Activated naive CD8-positive, alpha-beta T cell treated with anti-CD3 and anti-CD28 coated beads for 36 hours (primary cell): ENCODE data around the gene CPXM2. TPM values are rescaled to one million over a fixed set of nuclear protein-coding genes. Genes with fewer than 3 reads are reported as not detected.

ENCODE experiments used
- DNase-seq: peaks from one replicate; pipeline ENCODE4 v3.0.0; 2021
- H3K27ac Mint-ChIP-seq: one replicate; pipeline ENCODE4 v1.8.0; 2022; ENCODE audit warnings: mild to moderate bottlenecking, moderate library complexity, mixed read lengths
- H3K27me3 Mint-ChIP-seq: one replicate; pipeline ENCODE4 v1.8.0; 2022; ENCODE audit warnings: mild to moderate bottlenecking, mixed read lengths
- H3K36me3 Mint-ChIP-seq: one replicate; pipeline ENCODE4 v1.8.0; 2021; ENCODE audit warnings: mild to moderate bottlenecking, mixed read lengths
- H3K4me1 Mint-ChIP-seq: one replicate; pipeline ENCODE4 v1.8.0; 2021; ENCODE audit warnings: mixed read lengths
- H3K4me3 Mint-ChIP-seq: one replicate; pipeline ENCODE4 v1.8.0; 2022; ENCODE audit warnings: mild to moderate bottlenecking, moderate library complexity, mixed read lengths
- H3K9me3 Mint-ChIP-seq: one replicate; pipeline ENCODE4 v1.8.0; 2022; ENCODE audit warnings: mixed read lengths
- total RNA-seq, 2 experiments: library from RNA; stranded (reverse); gene quantifications; one replicate each; pipeline ENCODE4 v1.2.3, GENCODE V29; 2021

Gene CPXM2
- total RNA-seq, 2 experiments from 2014 or later = not detected

GRCh38 chr10:123868038-123869019, 23.3 kb downstream of the CPXM2 start:
- peaks cover 4% of the 10 kb centered on the region for H3K27me3 Mint-ChIP-seq
- no peaks in the 10 kb centered on the region for H3K4me1 Mint-ChIP-seq

GRCh38 chr10:123865880-123866279, 25.7 kb downstream of the CPXM2 start:
- Mint-ChIP-seq H3K9me3 (no peaks in the 10 kb centered on the region), H3K4me3 (no peak overlapping the region), H3K27ac (no peak overlapping the region), H3K27me3 (peaks cover 4% of the 10 kb centered on the region), H3K4me1 (no peaks in the 10 kb centered on the region), H3K36me3 (no peaks in the 10 kb centered on the region)
- DNase-seq = no peak

More at GRCh38 chr10:123868038-123869019, 23.3 kb downstream of the CPXM2 start:
- no peaks in the 10 kb centered on the region for H3K9me3 Mint-ChIP-seq
- no peak overlapping the region for H3K4me3 Mint-ChIP-seq
- no peaks in the 10 kb centered on the region for H3K36me3 Mint-ChIP-seq
- no peak for DNase-seq
- no peak overlapping the region for H3K27ac Mint-ChIP-seq

- H3K4me1 Mint-ChIP-seq = no peaks in the 10 kb centered on the region
- H3K4me3 Mint-ChIP-seq = no peak overlapping the region
- no peak overlapping the region for H3K27ac Mint-ChIP-seq
- DNase-seq = no peak
- H3K36me3 Mint-ChIP-seq = no peaks in the 10 kb centered on the region
- no peaks in the 10 kb centered on the region for H3K9me3 Mint-ChIP-seq
- H3K27me3 Mint-ChIP-seq = peaks cover 4% of the 10 kb centered on the region
Measured at GRCh38 chr10:123865350-123865749, 26.3 kb downstream of the CPXM2 start.

GRCh38 chr10:123864923-123865322, 26.7 kb downstream of the CPXM2 start:
- H3K27me3 Mint-ChIP-seq = peaks cover 4% of the 10 kb centered on the region
- DNase-seq = no peak
- H3K36me3 Mint-ChIP-seq = no peaks in the 10 kb centered on the region
- H3K4me3 Mint-ChIP-seq = no peak overlapping the region
- no peaks in the 10 kb centered on the region for H3K9me3 Mint-ChIP-seq
- no peak overlapping the region for H3K27ac Mint-ChIP-seq
- no peaks in the 10 kb centered on the region for H3K4me1 Mint-ChIP-seq

- Mint-ChIP-seq H3K4me1 (no peaks in the 10 kb centered on the region), H3K27me3 (peaks cover 4% of the 10 kb centered on the region), H3K9me3 (no peaks in the 10 kb centered on the region), H3K27ac (no peak overlapping the region), H3K4me3 (no peak overlapping the region), H3K36me3 (no peaks in the 10 kb centered on the region)
- no peak for DNase-seq
Measured at GRCh38 chr10:123863721-123864482, 27.7 kb downstream of the CPXM2 start.

- Mint-ChIP-seq H3K4me3 (no peak overlapping the region), H3K27ac (no peak overlapping the region), H3K36me3 (no peaks in the 10 kb centered on the region), H3K4me1 (no peaks in the 10 kb centered on the region), H3K9me3 (no peaks in the 10 kb centered on the region), H3K27me3 (peaks cover 4% of the 10 kb centered on the region)
- DNase-seq = no peak
Measured at GRCh38 chr10:123863183-123863575, 28.4 kb downstream of the CPXM2 start.

- DNase-seq = no peak
- no peak overlapping the region for H3K4me3 Mint-ChIP-seq
- no peaks in the 10 kb centered on the region for H3K36me3 Mint-ChIP-seq
- no peaks in the 10 kb centered on the region for H3K9me3 Mint-ChIP-seq
- peaks cover 4% of the 10 kb centered on the region for H3K27me3 Mint-ChIP-seq
- H3K4me1 Mint-ChIP-seq = no peaks in the 10 kb centered on the region
- no peak overlapping the region for H3K27ac Mint-ChIP-seq
Measured at GRCh38 chr10:123862421-123863182, 29.0 kb downstream of the CPXM2 start.

- H3K9me3 Mint-ChIP-seq = no peaks in the 10 kb centered on the region
- H3K4me3 Mint-ChIP-seq = no peak overlapping the region
- H3K27ac Mint-ChIP-seq = no peak overlapping the region
- DNase-seq = no peak
- H3K4me1 Mint-ChIP-seq = no peaks in the 10 kb centered on the region
- H3K27me3 Mint-ChIP-seq = no peaks in the 10 kb centered on the region
- no peaks in the 10 kb centered on the region for H3K36me3 Mint-ChIP-seq
Measured at GRCh38 chr10:123860856-123861255, 30.8 kb downstream of the CPXM2 start.

- Mint-ChIP-seq H3K27ac (no peak overlapping the region), H3K9me3 (no peaks in the 10 kb centered on the region), H3K4me1 (no peaks in the 10 kb centered on the region), H3K4me3 (no peak overlapping the region), H3K36me3 (no peaks in the 10 kb centered on the region), H3K27me3 (no peaks in the 10 kb centered on the region)
- no peak for DNase-seq
Measured at GRCh38 chr10:123860209-123860608, 31.4 kb downstream of the CPXM2 start.

- no peaks in the 10 kb centered on the region for H3K9me3 Mint-ChIP-seq
- DNase-seq = no peak
Measured at GRCh38 chr10:123859653-123860050, 32.0 kb downstream of the CPXM2 start.

GRCh38 chr10:123858907-123859652, 32.5 kb downstream of the CPXM2 start:
- Mint-ChIP-seq H3K36me3 (no peaks in the 10 kb centered on the region), H3K4me1 (no peaks in the 10 kb centered on the region), H3K27me3 (peaks cover under 1% of the 10 kb centered on the region), H3K27ac (no peak overlapping the region), H3K4me3 (no peak overlapping the region), H3K9me3 (no peaks in the 10 kb centered on the region)
- no peak for DNase-seq

More at GRCh38 chr10:123859653-123860050, 32.0 kb downstream of the CPXM2 start:
- H3K36me3 Mint-ChIP-seq = no peaks in the 10 kb centered on the region
- no peak overlapping the region for H3K27ac Mint-ChIP-seq
- no peak overlapping the region for H3K4me3 Mint-ChIP-seq
- no peaks in the 10 kb centered on the region for H3K27me3 Mint-ChIP-seq
- H3K4me1 Mint-ChIP-seq = no peaks in the 10 kb centered on the region

- no peak overlapping the region for H3K27ac Mint-ChIP-seq
- DNase-seq = no peak
- no peaks in the 10 kb centered on the region for H3K36me3 Mint-ChIP-seq
- no peaks in the 10 kb centered on the region for H3K4me1 Mint-ChIP-seq
- no peak overlapping the region for H3K4me3 Mint-ChIP-seq
- H3K9me3 Mint-ChIP-seq = no peaks in the 10 kb centered on the region
- H3K27me3 Mint-ChIP-seq = peaks cover 3% of the 10 kb centered on the region
Measured at GRCh38 chr10:123858077-123858681, 33.4 kb downstream of the CPXM2 start.

- peaks cover 3% of the 10 kb centered on the region for H3K27me3 Mint-ChIP-seq
- H3K4me1 Mint-ChIP-seq = no peaks in the 10 kb centered on the region
- no peak for DNase-seq
- H3K9me3 Mint-ChIP-seq = no peaks in the 10 kb centered on the region
- H3K4me3 Mint-ChIP-seq = no peak overlapping the region
- H3K27ac Mint-ChIP-seq = no peak overlapping the region
- no peaks in the 10 kb centered on the region for H3K36me3 Mint-ChIP-seq
Measured at GRCh38 chr10:123857616-123858015, 34.0 kb downstream of the CPXM2 start.
